OCI-LY7 (cell line): Measurements from ENCODE around the gene PPP2R2B. TPM values are rescaled to one million over a fixed set of nuclear protein-coding genes. Genes with fewer than 3 reads are reported as not detected.

Experiments
- BruUV-seq: library from RNA; stranded (reverse); fragments of 400-500 nt; replicated peaks from 2 replicates; lab custom pipeline; 2021; lab: Mats Ljungman, UMichigan
- CTCF ChIA-PET: fragments of 300-600 bp; sonication (Branson Sonifier 250); formaldehyde crosslinking; loops from one replicate; lab custom pipeline; 2022; ENCODE audit warnings: antibody characterized with exemption; ENCODE audit not compliant: unreplicated experiment; lab: Charles Lee
- POLR2A ChIA-PET: fragments of 300-600 bp; sonication (Branson Sonifier 250); formaldehyde crosslinking; loops from one replicate; lab custom pipeline; 2022; ENCODE audit warnings: antibody characterized with exemption; lab: Charles Lee
- DNase-seq: peaks from one replicate; pipeline ENCODE4 v3.0.0-alpha.2; 2015; ENCODE audit warnings: low spot score
- H2AFZ ChIP-seq: fragments of 200-600 bp; sonication (generic), shearing (Covaris generic); 2 replicates; pipeline ENCODE4 v1.6.1; 2014; ENCODE audit warnings: mild to moderate bottlenecking, antibody characterized with exemption, low read length, moderate library complexity
- H3K27ac ChIP-seq: fragments of 200-600 bp; sonication (generic); 2 replicates; pipeline ENCODE4 v1.5.1; 2014; ENCODE audit warnings: mixed run types, low read depth, mild to moderate bottlenecking, moderate library complexity, low read length, inconsistent platforms; ENCODE audit not compliant: poor library complexity, severe bottlenecking
- H3K36me3 ChIP-seq: fragments of 200-600 bp; sonication (generic); 2 replicates; pipeline ENCODE4 v1.6.1; 2014; ENCODE audit warnings: mild to moderate bottlenecking, antibody characterized with exemption, low read length, moderate library complexity, mixed read lengths; ENCODE audit not compliant: insufficient read depth
- H3K4me1 ChIP-seq: fragments of 200-600 bp; sonication (generic); 2 replicates; pipeline ENCODE4 v1.5.1; 2014; ENCODE audit warnings: mild to moderate bottlenecking, low read length; ENCODE audit not compliant: insufficient read depth, poor library complexity, severe bottlenecking
- H3K4me2 ChIP-seq: fragments of 200-600 bp; sonication (generic); 2 replicates; pipeline ENCODE4 v1.6.1; 2014; ENCODE audit warnings: mild to moderate bottlenecking, low read length
- H3K4me3 ChIP-seq: fragments of 200-600 bp; sonication (generic); 2 replicates; pipeline ENCODE4 v1.5.1; 2014; ENCODE audit warnings: mild to moderate bottlenecking, low read depth, low read length; ENCODE audit not compliant: poor library complexity, severe bottlenecking
- H3K79me2 ChIP-seq: fragments of 200-600 bp; sonication (generic); 2 replicates; pipeline ENCODE4 v1.6.1; 2016; ENCODE audit warnings: low read depth, mild to moderate bottlenecking, low read length, moderate library complexity, mixed read lengths; ENCODE audit not compliant: insufficient read depth
- H3K9me2 ChIP-seq: fragments of 200-600 bp; sonication (generic); 2 replicates; pipeline ENCODE4 v1.6.1; 2016; ENCODE audit warnings: mild to moderate bottlenecking, low read length, mixed read lengths; ENCODE audit not compliant: insufficient read depth
- H3K9me3 ChIP-seq: fragments of 200-600 bp; sonication (generic); 2 replicates; pipeline ENCODE4 v1.6.1; 2014; ENCODE audit warnings: mild to moderate bottlenecking, mixed run types, low read length, mixed read lengths
- H4K20me1 ChIP-seq: fragments of 200-600 bp; sonication (generic); 2 replicates; pipeline ENCODE4 v1.6.1; 2014; ENCODE audit warnings: mild to moderate bottlenecking, antibody characterized with exemption, low read length, moderate library complexity, mixed read lengths; ENCODE audit not compliant: insufficient read depth
- CTCF ChIP-seq: fragments of 200-600 bp; sonication (generic); conservative IDR thresholded peaks from 2 replicates; pipeline ENCODE4 v1.5.1; 2014; ENCODE audit warnings: mild to moderate bottlenecking, antibody characterized with exemption, low read length, moderate library complexity, mixed read lengths
- EZH2phosphoT487 ChIP-seq: fragments of 200-600 bp; sonication (generic); IDR thresholded peaks from 2 replicates; pipeline ENCODE4 v1.6.1; 2018; ENCODE audit warnings: low read depth, borderline replicate concordance, mild to moderate bottlenecking, mixed run types, antibody characterized with exemption, low read length, moderate library complexity, mixed read lengths
- intact Hi-C: fragments of 100-400 bp; cut with micrococcal nuclease; formaldehyde crosslinking; loops from one replicate; pipeline ENCODE4 v1.10.0; 2022; ENCODE audit not compliant: unreplicated experiment
- total RNA-seq, 2 experiments: library from RNA; depleted of rRNA in 1 of 2; stranded (reverse); fragments of >200 nt in 1 of 2; shearing (Covaris generic) in 1 of 2; gene quantifications; 2 replicates each; pipeline ENCODE4 v1.2.3, GENCODE V29; 2014 to 2022

Gene PPP2R2B
- total RNA-seq, 2 experiments from 2014 or later, result not detected

- Histone ChIP-seq H3K4me2 (no peak overlapping the region), H3K36me3 (no peaks in the 10 kb centered on the region), H3K4me3 (no peak overlapping the region), H2AFZ (no peak overlapping the region), H3K27ac (no peak overlapping the region), H3K4me1 (no peaks in the 10 kb centered on the region), H3K9me2 (no peaks in the 10 kb centered on the region), H3K79me2 (no peaks in the 10 kb centered on the region), H3K9me3 (no peaks in the 10 kb centered on the region), H4K20me1 (no peaks in the 10 kb centered on the region)
- BruUV-seq, result no TSS peak
- ChIA-PET POLR2A (no interaction called here), CTCF (interaction anchor here (0.5 kb wide), 1 partner anchor 60 kb away, joined by 3 read pairs; no protein-coding TSS in a partner anchor)
- intact Hi-C loops, result no loop called here
- no peak for TF ChIP-seq EZH2phosphoT487
- no peak for TF ChIP-seq CTCF
- DNase-seq, result no peak
Observed at GRCh38 chr5:146626936-146627335, 251.6 kb downstream of the PPP2R2B start.

- Histone ChIP-seq H3K9me3 (no peaks in the 10 kb centered on the region), H3K9me2 (no peaks in the 10 kb centered on the region), H3K27ac (no peak overlapping the region), H3K4me3 (no peak overlapping the region), H3K36me3 (no peaks in the 10 kb centered on the region), H3K79me2 (no peaks in the 10 kb centered on the region), H3K4me2 (no peak overlapping the region), H3K4me1 (no peaks in the 10 kb centered on the region), H4K20me1 (no peaks in the 10 kb centered on the region), H2AFZ (no peak overlapping the region)
- no peak for DNase-seq
- ChIA-PET CTCF (interaction anchor here (1.8 kb wide), 1 partner anchor 91 kb away, joined by 5 read pairs; no protein-coding TSS in a partner anchor), POLR2A (no interaction called here)
- BruUV-seq, result no TSS peak
- intact Hi-C loops, result no loop called here
- TF ChIP-seq CTCF (no peak), EZH2phosphoT487 (no peak)
Observed at GRCh38 chr5:146624179-146624578, 254.4 kb downstream of the PPP2R2B start.

- no peaks in the 10 kb centered on the region for H3K4me1 ChIP-seq
- no peaks in the 10 kb centered on the region for H3K9me3 ChIP-seq
- no peak overlapping the region for H3K4me2 ChIP-seq
- DNase-seq, result no peak
- TF ChIP-seq CTCF (no peak), EZH2phosphoT487 (no peak)
- H2AFZ ChIP-seq, result no peak overlapping the region
- intact Hi-C loops, result no loop called here
- no peak overlapping the region for H3K4me3 ChIP-seq
- no TSS peak for BruUV-seq
- ChIA-PET CTCF (interaction anchor here (1.8 kb wide), 1 partner anchor 90 kb away, joined by 5 read pairs; no protein-coding TSS in a partner anchor), POLR2A (no interaction called here)
- no peaks in the 10 kb centered on the region for H3K9me2 ChIP-seq
- H3K36me3 ChIP-seq, result no peaks in the 10 kb centered on the region
- no peaks in the 10 kb centered on the region for H4K20me1 ChIP-seq
- H3K27ac ChIP-seq, result no peak overlapping the region
- H3K79me2 ChIP-seq, result no peaks in the 10 kb centered on the region
Observed at GRCh38 chr5:146623666-146624065, 254.9 kb downstream of the PPP2R2B start.
